Activated CD4-positive, alpha-beta T cell treated with anti-CD3 and anti-CD28 coated beads for 24 hours (primary cell): ENCODE results near the gene CPED1.
"Not testable (repeated sequence)": the region's sequence is repeated elsewhere in the genome, so short reads cannot be mapped to it uniquely, and the experiment has no call there.

Experiments
- DNase-seq, 2 donors: peaks; one replicate each; pipeline ENCODE4 v3.0.0-alpha.2; 2020; ENCODE audit warnings: low read depth in 2 of 2

Gene CPED1

GRCh38 chr7:121085922-121086321 is 97.4 kb downstream of the CPED1 start:
- DNase-seq: no peak

- DNase-seq: no peak
Measured at GRCh38 chr7:121088870-121089269, 100.4 kb downstream of the CPED1 start.

GRCh38 chr7:121094829-121095228 is 106.3 kb downstream of the CPED1 start:
- DNase-seq: no peak

- no peak for DNase-seq
Measured at GRCh38 chr7:121097577-121097976, 109.1 kb downstream of the CPED1 start.

- no peak for DNase-seq
Measured at GRCh38 chr7:121099572-121099971, 111.1 kb downstream of the CPED1 start.

GRCh38 chr7:121101083-121101482 is 112.6 kb downstream of the CPED1 start:
- DNase-seq: no peak

- DNase-seq: no peak
Measured at GRCh38 chr7:121101621-121102020, 113.1 kb downstream of the CPED1 start.

- DNase-seq: no peak
Measured at GRCh38 chr7:121102619-121103018, 114.1 kb downstream of the CPED1 start.

- no peak for DNase-seq
Measured at GRCh38 chr7:121103086-121103485, 114.6 kb downstream of the CPED1 start.

- no peak for DNase-seq
Measured at GRCh38 chr7:121103579-121103978, 115.1 kb downstream of the CPED1 start.

GRCh38 chr7:121105262-121105661 is 116.8 kb downstream of the CPED1 start:
- no peak for DNase-seq

GRCh38 chr7:121107923-121108498 is 119.5 kb downstream of the CPED1 start:
- no peak for DNase-seq

- DNase-seq: no peak
Measured at GRCh38 chr7:121109145-121109544, 120.6 kb downstream of the CPED1 start.

GRCh38 chr7:121113288-121113687 is 124.8 kb downstream of the CPED1 start:
- DNase-seq: no peak

- DNase-seq: no peak
Measured at GRCh38 chr7:121116396-121116795, 127.9 kb downstream of the CPED1 start.

- no peak for DNase-seq
Measured at GRCh38 chr7:121119047-121119446, 130.5 kb downstream of the CPED1 start.

GRCh38 chr7:121123032-121123431 is 134.5 kb downstream of the CPED1 start:
- no peak for DNase-seq

- DNase-seq: not testable (repeated sequence)
Measured at GRCh38 chr7:121125454-121125853, 136.9 kb downstream of the CPED1 start.

GRCh38 chr7:121126201-121126600 is 137.7 kb downstream of the CPED1 start:
- DNase-seq: no peak

GRCh38 chr7:121126801-121127534 is 138.5 kb downstream of the CPED1 start:
- DNase-seq: no peak

GRCh38 chr7:121132940-121133339 is 144.4 kb downstream of the CPED1 start:
- DNase-seq: no peak

- no peak for DNase-seq
Measured at GRCh38 chr7:121133444-121133843, 144.9 kb downstream of the CPED1 start.

- DNase-seq: no peak
Measured at GRCh38 chr7:121137580-121137979, 149.1 kb downstream of the CPED1 start.
